Nephron progenitor cell (in vitro differentiated cells): ENCODE data around the gene PACS1.

ENCODE experiments used
- DNase-seq: peaks from one replicate; pipeline ENCODE4 v3.0.0; 2021
- H3K27ac Mint-ChIP-seq: 2 replicates; pipeline ENCODE4 v1.8.0; 2021; ENCODE audit warnings: mild to moderate bottlenecking, moderate library complexity, mixed read lengths
- H3K27me3 Mint-ChIP-seq: 2 replicates; pipeline ENCODE4 v1.8.0; 2021; ENCODE audit warnings: mild to moderate bottlenecking, low read depth, mixed read lengths; ENCODE audit not compliant: poor library complexity
- H3K36me3 Mint-ChIP-seq: 2 replicates; pipeline ENCODE4 v1.8.0; 2021; ENCODE audit warnings: low read depth, mixed read lengths
- H3K4me1 Mint-ChIP-seq: 2 replicates; pipeline ENCODE4 v1.8.0; 2021; ENCODE audit warnings: mixed read lengths
- H3K4me3 Mint-ChIP-seq: 2 replicates; pipeline ENCODE4 v1.8.0; 2021; ENCODE audit warnings: mild to moderate bottlenecking, moderate library complexity, mixed read lengths
- H3K9me3 Mint-ChIP-seq: 2 replicates; pipeline ENCODE4 v1.8.0; 2021; ENCODE audit warnings: mild to moderate bottlenecking, moderate library complexity, mixed read lengths
- TF ChIP-seq, protein P1 (sequence below): fragments of 200-600 bp; sonication (generic); IDR thresholded peaks from 2 replicates; pipeline ENCODE4 v1.5.0; 2021; ENCODE audit warnings: antibody characterized with exemption

Gene PACS1

DNA sequence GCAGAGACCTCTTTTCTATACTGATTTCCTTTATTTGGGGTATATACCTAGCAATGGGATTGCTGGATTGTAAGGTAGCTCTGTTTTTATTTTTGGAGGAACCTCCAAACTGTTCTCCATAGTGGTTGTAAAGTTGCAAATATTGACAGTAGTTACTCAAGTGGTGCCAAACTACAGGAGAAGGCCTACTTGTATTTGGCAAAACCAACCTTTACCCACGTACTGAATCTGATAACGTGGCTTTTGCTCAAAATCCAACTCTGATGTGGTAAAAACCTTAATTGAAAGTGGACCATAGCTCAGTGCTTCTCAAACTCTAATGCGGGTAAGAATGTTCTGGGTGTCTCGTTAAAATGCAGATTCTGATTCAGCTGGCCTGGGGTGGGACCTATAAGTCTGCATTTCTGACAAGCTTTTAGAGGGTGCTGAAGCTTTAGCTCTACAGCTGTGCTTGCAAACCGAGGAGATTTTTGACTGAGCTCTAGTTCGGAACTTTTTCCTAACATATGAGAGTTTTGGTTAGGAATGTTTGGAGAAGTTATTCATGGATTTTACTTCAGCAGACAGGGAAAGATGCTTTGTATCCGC, 69.8 kb downstream of the PACS1 start:
- Mint-ChIP-seq H3K4me3 (no peak overlapping the region), H3K36me3 (no peaks in the 10 kb centered on the region), H3K4me1 (peaks cover 11% of the 10 kb centered on the region), H3K27ac (no peak overlapping the region), H3K27me3 (peaks cover 4% of the 10 kb centered on the region), H3K9me3 (no peaks in the 10 kb centered on the region)
- TF ChIP-seq, protein P1, sequence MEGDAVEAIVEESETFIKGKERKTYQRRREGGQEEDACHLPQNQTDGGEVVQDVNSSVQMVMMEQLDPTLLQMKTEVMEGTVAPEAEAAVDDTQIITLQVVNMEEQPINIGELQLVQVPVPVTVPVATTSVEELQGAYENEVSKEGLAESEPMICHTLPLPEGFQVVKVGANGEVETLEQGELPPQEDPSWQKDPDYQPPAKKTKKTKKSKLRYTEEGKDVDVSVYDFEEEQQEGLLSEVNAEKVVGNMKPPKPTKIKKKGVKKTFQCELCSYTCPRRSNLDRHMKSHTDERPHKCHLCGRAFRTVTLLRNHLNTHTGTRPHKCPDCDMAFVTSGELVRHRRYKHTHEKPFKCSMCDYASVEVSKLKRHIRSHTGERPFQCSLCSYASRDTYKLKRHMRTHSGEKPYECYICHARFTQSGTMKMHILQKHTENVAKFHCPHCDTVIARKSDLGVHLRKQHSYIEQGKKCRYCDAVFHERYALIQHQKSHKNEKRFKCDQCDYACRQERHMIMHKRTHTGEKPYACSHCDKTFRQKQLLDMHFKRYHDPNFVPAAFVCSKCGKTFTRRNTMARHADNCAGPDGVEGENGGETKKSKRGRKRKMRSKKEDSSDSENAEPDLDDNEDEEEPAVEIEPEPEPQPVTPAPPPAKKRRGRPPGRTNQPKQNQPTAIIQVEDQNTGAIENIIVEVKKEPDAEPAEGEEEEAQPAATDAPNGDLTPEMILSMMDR, result no peak
- DNase-seq, result no peak

- Mint-ChIP-seq H3K36me3 (peaks cover 20% of the 10 kb centered on the region), H3K4me3 (no peak overlapping the region), H3K27me3 (peaks cover 3% of the 10 kb centered on the region), H3K9me3 (peaks cover 22% of the 10 kb centered on the region), H3K27ac (no peak overlapping the region), H3K4me1 (peaks cover 11% of the 10 kb centered on the region)
- TF ChIP-seq, protein P1, result no peak
- no peak for DNase-seq
Observed at GRCh38 chr11:66142370-66143263, 72.5 kb downstream of the PACS1 start.

GRCh38 chr11:66143264-66143566, 73.1 kb downstream of the PACS1 start:
- H3K4me3 Mint-ChIP-seq, result no peak overlapping the region
- H3K27me3 Mint-ChIP-seq, result peaks cover 3% of the 10 kb centered on the region
- no peak overlapping the region for H3K27ac Mint-ChIP-seq
- H3K4me1 Mint-ChIP-seq, result peaks cover 11% of the 10 kb centered on the region
- TF ChIP-seq, protein P1, result no peak
- DNase-seq, result no peak
- peaks cover 20% of the 10 kb centered on the region for H3K36me3 Mint-ChIP-seq
- peaks cover 23% of the 10 kb centered on the region for H3K9me3 Mint-ChIP-seq

GRCh38 chr11:66143996-66144678, 74.1 kb downstream of the PACS1 start:
- H3K36me3 Mint-ChIP-seq, result peaks cover 20% of the 10 kb centered on the region
- H3K27ac Mint-ChIP-seq, result no peak overlapping the region
- no peak for DNase-seq
- peaks cover 11% of the 10 kb centered on the region for H3K4me1 Mint-ChIP-seq
- H3K27me3 Mint-ChIP-seq, result peaks cover 3% of the 10 kb centered on the region
- TF ChIP-seq, protein P1, result no peak
- H3K9me3 Mint-ChIP-seq, result peaks cover 23% of the 10 kb centered on the region
- H3K4me3 Mint-ChIP-seq, result no peak overlapping the region

DNA sequence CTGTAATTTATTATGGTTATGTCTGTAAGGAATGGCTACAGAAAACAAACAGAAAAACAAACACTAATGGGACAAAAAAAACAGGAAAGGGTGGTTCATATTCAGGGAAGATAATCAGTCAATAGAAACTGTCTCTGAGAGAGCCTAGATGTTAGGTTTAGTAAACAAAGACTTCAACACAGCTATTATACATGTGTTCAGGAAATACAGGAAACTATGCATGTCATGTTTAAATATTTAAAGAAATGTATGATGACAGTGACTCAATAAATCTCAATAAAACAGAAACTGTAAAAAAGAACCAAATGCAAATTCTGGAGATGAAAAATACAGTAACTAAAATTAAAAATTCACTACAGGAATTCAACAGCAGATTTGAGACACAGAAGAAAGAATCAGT, 76.0 kb downstream of the PACS1 start:
- Mint-ChIP-seq H3K36me3 (peaks cover 20% of the 10 kb centered on the region), H3K27me3 (peaks cover 3% of the 10 kb centered on the region), H3K4me3 (no peak overlapping the region), H3K9me3 (peaks cover 23% of the 10 kb centered on the region), H3K4me1 (peaks cover 22% of the 10 kb centered on the region), H3K27ac (no peak overlapping the region)
- no peak for DNase-seq
- TF ChIP-seq, protein P1, result no peak
